H9 (cell line): ENCODE results near the gene GPC6. TPM values are rescaled to one million over a fixed set of nuclear protein-coding genes. Genes with fewer than 3 reads are reported as not detected.

Source experiments
- DNase-seq: peaks from one replicate; pipeline ENCODE4 v3.0.0-alpha.2; 2017
- H2AFZ ChIP-seq: one replicate; pipeline ENCODE4 v1.6.1; 2013; ENCODE audit warnings: mild to moderate bottlenecking, low read length, control low read depth, moderate library complexity
- H2AK5ac ChIP-seq: 2 replicates; pipeline ENCODE4 v1.6.1; 2013; ENCODE audit warnings: low read length, control low read depth, mixed read lengths; ENCODE audit not compliant: insufficient read length
- H2BK120ac ChIP-seq: one replicate; pipeline ENCODE4 v1.6.1; 2013; ENCODE audit warnings: low read depth, mild to moderate bottlenecking, low read length, control low read depth, inconsistent platforms; ENCODE audit not compliant: poor library complexity, severe bottlenecking
- H2BK12ac ChIP-seq: 2 replicates; pipeline ENCODE4 v1.6.1; 2013; ENCODE audit warnings: low read length, control low read depth, mixed read lengths, low read depth; ENCODE audit not compliant: insufficient read length
- H2BK15ac ChIP-seq: 2 replicates; pipeline ENCODE4 v1.6.1; 2013; ENCODE audit warnings: low read depth, low read length, control low read depth
- H2BK20ac ChIP-seq: one replicate; pipeline ENCODE4 v1.6.1; 2013; ENCODE audit warnings: low read depth, mild to moderate bottlenecking, low read length, control low read depth, inconsistent platforms; ENCODE audit not compliant: poor library complexity, severe bottlenecking
- H2BK5ac ChIP-seq: 2 replicates; pipeline ENCODE4 v1.6.1; 2013; ENCODE audit warnings: low read length, control low read depth, mixed read lengths; ENCODE audit not compliant: insufficient read length
- H3K14ac ChIP-seq: 2 replicates; pipeline ENCODE4 v1.6.1; 2013; ENCODE audit warnings: low read length, control low read depth; ENCODE audit not compliant: insufficient read depth
- H3K18ac ChIP-seq: 2 replicates; pipeline ENCODE4 v1.6.1; 2013; ENCODE audit warnings: low read depth, mild to moderate bottlenecking, mixed read lengths, low read length, control low read depth; ENCODE audit not compliant: insufficient read length
- H3K23ac ChIP-seq: 2 replicates; pipeline ENCODE4 v1.6.1; 2013; ENCODE audit warnings: low read length, control low read depth, mixed read lengths, low read depth; ENCODE audit not compliant: insufficient read length
- H3K23me2 ChIP-seq: 2 replicates; pipeline ENCODE4 v1.6.1; 2013; ENCODE audit warnings: low read depth, mild to moderate bottlenecking, mixed read lengths, low read length, control low read depth; ENCODE audit not compliant: insufficient read length, poor library complexity, severe bottlenecking
- H3K27ac ChIP-seq: 2 replicates; pipeline ENCODE4 v1.5.1; 2013; ENCODE audit warnings: low read length, control low read depth, mixed read lengths, low read depth; ENCODE audit not compliant: insufficient read length
- H3K27me3 ChIP-seq: 2 replicates; pipeline ENCODE4 v1.6.1; 2013; ENCODE audit warnings: low read length, control low read depth, inconsistent platforms; ENCODE audit not compliant: insufficient read depth
- H3K4ac ChIP-seq: 2 replicates; pipeline ENCODE4 v1.6.1; 2013; ENCODE audit warnings: low read depth, mild to moderate bottlenecking, control low read depth, inconsistent platforms, low read length, moderate library complexity
- H3K4me1 ChIP-seq: 2 replicates; pipeline ENCODE4 v1.6.1; 2013; ENCODE audit warnings: low read length, control low read depth, inconsistent platforms; ENCODE audit not compliant: insufficient read depth
- H3K4me2 ChIP-seq: 2 replicates; pipeline ENCODE4 v1.6.1; 2013; ENCODE audit warnings: low read length, control low read depth, mixed read lengths; ENCODE audit not compliant: insufficient read length, insufficient read depth
- H3K56ac ChIP-seq: 2 replicates; pipeline ENCODE4 v1.6.1; 2013; ENCODE audit warnings: low read depth, mild to moderate bottlenecking, mixed read lengths, low read length, control low read depth; ENCODE audit not compliant: insufficient read length
- H3K79me1 ChIP-seq: 2 replicates; pipeline ENCODE4 v1.6.1; 2013; ENCODE audit warnings: low read depth, mild to moderate bottlenecking, moderate library complexity, low read length, control low read depth, inconsistent platforms; ENCODE audit not compliant: insufficient read depth, poor library complexity, severe bottlenecking
- H3K79me2 ChIP-seq: 2 replicates; pipeline ENCODE4 v1.6.1; 2013; ENCODE audit warnings: low read length, control low read depth, inconsistent platforms; ENCODE audit not compliant: insufficient read depth
- H3K9ac ChIP-seq: 2 replicates; pipeline ENCODE4 v1.6.1; 2013; ENCODE audit warnings: low read length, control low read depth, mixed read lengths; ENCODE audit not compliant: insufficient read length; ENCODE audit errors: extremely low read depth
- H3K9me3 ChIP-seq: one replicate; pipeline ENCODE4 v1.6.1; 2013; ENCODE audit warnings: low read depth, low read length, inconsistent platforms; ENCODE audit not compliant: control insufficient read depth
- H3T11ph ChIP-seq: one replicate; pipeline ENCODE4 v1.6.1; 2013; ENCODE audit warnings: mild to moderate bottlenecking, low read length, control low read depth, inconsistent platforms
- H4K20me1 ChIP-seq: one replicate; pipeline ENCODE4 v1.6.1; 2013; ENCODE audit not compliant: control insufficient read depth, insufficient read length, insufficient read depth
- H4K5ac ChIP-seq: 2 replicates; pipeline ENCODE4 v1.6.1; 2013; ENCODE audit warnings: low read depth, mild to moderate bottlenecking, mixed read lengths, low read length, control low read depth; ENCODE audit not compliant: insufficient read length
- H4K8ac ChIP-seq: replicated peaks from 2 replicates; pipeline ENCODE4 v1.6.1; 2013; ENCODE audit warnings: low read length, control low read depth, mixed read lengths, low read depth; ENCODE audit not compliant: insufficient read length
- H4K91ac ChIP-seq: 2 replicates; pipeline ENCODE4 v1.6.1; 2013; ENCODE audit warnings: low read depth, mild to moderate bottlenecking, moderate library complexity, mixed read lengths, low read length, control low read depth; ENCODE audit not compliant: insufficient read length
- H3K27ac Mint-ChIP-seq, 3 experiments: 2 replicates in 2 of 3; 3 replicates in 1 of 3; pipeline ENCODE4 v1.8.0; 2020 to 2021; ENCODE audit warnings: mixed read lengths in 3 of 3, mild to moderate bottlenecking in 1 of 3, moderate library complexity in 1 of 3
- H3K27me3 Mint-ChIP-seq: 2 replicates; pipeline ENCODE4 v1.8.0; 2021; ENCODE audit warnings: low read depth, mild to moderate bottlenecking, moderate library complexity, mixed read lengths
- H3K36me3 Mint-ChIP-seq, 3 experiments: 2 replicates in 2 of 3; 3 replicates in 1 of 3; pipeline ENCODE4 v1.8.0; 2020 to 2021; ENCODE audit warnings: low read depth in 3 of 3, mixed read lengths in 3 of 3; ENCODE audit not compliant: insufficient read depth in 1 of 3
- H3K4me1 Mint-ChIP-seq, 2 experiments: 2 replicates each; pipeline ENCODE4 v1.8.0; 2020; ENCODE audit warnings: mixed read lengths in 2 of 2
- H3K4me3 Mint-ChIP-seq, 2 experiments: 2 replicates in 1 of 2; 3 replicates in 1 of 2; pipeline ENCODE4 v1.8.0; 2020 to 2021; ENCODE audit warnings: mild to moderate bottlenecking in 2 of 2, mixed read lengths in 2 of 2, moderate library complexity in 1 of 2
- H3K9me3 Mint-ChIP-seq, 2 experiments: 2 replicates in 1 of 2; 3 replicates in 1 of 2; pipeline ENCODE4 v1.8.0; 2020; ENCODE audit warnings: mild to moderate bottlenecking in 2 of 2, mixed read lengths in 2 of 2, moderate library complexity in 1 of 2
- WGBS: extraction: QIAGEN DNeasy Blood & Tissue Kit; methylation state at CpG from one replicate; pipeline ENCODE4 v1.1.7; 2013; ENCODE audit warnings: missing lambda C conversion rate, low lambda C conversion rate, mixed read lengths; ENCODE audit not compliant: insufficient read length; ENCODE audit errors: extremely low coverage; 5-methylcytosine and 5-hydroxymethylcytosine counted together
- total RNA-seq: library from RNA; stranded (reverse); gene quantifications from 2 replicates; pipeline ENCODE4 v1.2.1, GENCODE V29; 2021
- TF ChIP-seq, protein P1 (sequence below): fragments of 200-600 bp; sonication (generic); conservative IDR thresholded peaks from 3 replicates; pipeline ENCODE4 v1.8.0; 2021; ENCODE audit warnings: antibody characterized with exemption, mild to moderate bottlenecking

GPC6 gene
- total RNA-seq, 1 experiment from 2014 or later = 15.6 TPM

DNA sequence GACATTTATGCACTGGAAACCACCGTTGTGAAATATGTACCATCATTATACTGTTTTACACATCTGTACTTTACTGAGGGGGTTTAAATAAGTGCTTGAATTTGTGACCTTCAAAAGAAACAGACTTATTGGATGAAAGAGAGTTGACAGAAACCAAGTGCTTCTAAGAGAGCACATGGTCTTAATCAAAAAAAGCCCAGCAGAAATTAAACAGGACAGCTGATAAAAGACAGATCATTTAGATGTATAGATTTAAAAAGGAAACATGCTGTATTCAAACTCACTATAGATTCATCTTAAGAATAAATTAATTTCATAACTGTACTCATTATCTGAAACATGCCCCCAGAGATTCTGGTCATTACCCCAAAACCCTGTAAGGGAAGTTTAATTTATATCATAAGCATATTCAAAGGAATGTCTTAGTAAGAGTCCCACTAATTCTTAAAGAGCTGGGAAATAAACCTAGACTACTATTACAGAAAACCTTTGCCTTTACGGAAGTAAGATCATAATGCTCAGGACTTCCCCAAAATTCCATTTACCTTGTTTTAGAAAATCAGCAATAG lies 831.1 kb downstream of the GPC6 start:
- Histone ChIP-seq H3K56ac (no peak overlapping the region), H3K9ac (no peak overlapping the region), H2AK5ac (no peak overlapping the region), H2BK120ac (no peak overlapping the region), H3K14ac (no peak overlapping the region), H3K79me2 (no peaks in the 10 kb centered on the region), H3K23ac (no peak overlapping the region), H3K79me1 (no peaks in the 10 kb centered on the region), H4K20me1 (no peaks in the 10 kb centered on the region), H3T11ph (no peak overlapping the region), H4K91ac (no peak overlapping the region), H3K18ac (no peak overlapping the region), H4K8ac (no peak overlapping the region), H3K4me2 (no peak overlapping the region), H3K4ac (no peak overlapping the region), H3K27me3 (no peaks in the 10 kb centered on the region), H3K27ac (no peak overlapping the region), H2BK5ac (no peak overlapping the region), H2BK15ac (no peak overlapping the region), H3K9me3 (no peaks in the 10 kb centered on the region), H4K5ac (no peak overlapping the region), H2BK20ac (no peak overlapping the region), H3K23me2 (no peaks in the 10 kb centered on the region), H2AFZ (no peak overlapping the region), H2BK12ac (no peak overlapping the region), H3K4me1 (no peaks in the 10 kb centered on the region)
- H3K27ac Mint-ChIP-seq = no peak overlapping the region
- H3K4me3 Mint-ChIP-seq = no peak overlapping the region
- no peak for DNase-seq
- TF ChIP-seq, protein P1, sequence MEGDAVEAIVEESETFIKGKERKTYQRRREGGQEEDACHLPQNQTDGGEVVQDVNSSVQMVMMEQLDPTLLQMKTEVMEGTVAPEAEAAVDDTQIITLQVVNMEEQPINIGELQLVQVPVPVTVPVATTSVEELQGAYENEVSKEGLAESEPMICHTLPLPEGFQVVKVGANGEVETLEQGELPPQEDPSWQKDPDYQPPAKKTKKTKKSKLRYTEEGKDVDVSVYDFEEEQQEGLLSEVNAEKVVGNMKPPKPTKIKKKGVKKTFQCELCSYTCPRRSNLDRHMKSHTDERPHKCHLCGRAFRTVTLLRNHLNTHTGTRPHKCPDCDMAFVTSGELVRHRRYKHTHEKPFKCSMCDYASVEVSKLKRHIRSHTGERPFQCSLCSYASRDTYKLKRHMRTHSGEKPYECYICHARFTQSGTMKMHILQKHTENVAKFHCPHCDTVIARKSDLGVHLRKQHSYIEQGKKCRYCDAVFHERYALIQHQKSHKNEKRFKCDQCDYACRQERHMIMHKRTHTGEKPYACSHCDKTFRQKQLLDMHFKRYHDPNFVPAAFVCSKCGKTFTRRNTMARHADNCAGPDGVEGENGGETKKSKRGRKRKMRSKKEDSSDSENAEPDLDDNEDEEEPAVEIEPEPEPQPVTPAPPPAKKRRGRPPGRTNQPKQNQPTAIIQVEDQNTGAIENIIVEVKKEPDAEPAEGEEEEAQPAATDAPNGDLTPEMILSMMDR = no peak
- no peaks in the 10 kb centered on the region for H3K36me3 Mint-ChIP-seq
- no CpG with 5 or more reads among the region's 2 CpGs for WGBS
- H3K9me3 Mint-ChIP-seq = no peaks in the 10 kb centered on the region
- no peaks in the 10 kb centered on the region for H3K27me3 Mint-ChIP-seq
- H3K4me1 Mint-ChIP-seq = no peaks in the 10 kb centered on the region
